NCI-H1105 treated with DMSO at 0.1 percent for 48 hours (cell line): ENCODE data around the gene C7orf33.

Experiments used
- DNase-seq: peaks from one replicate; lab custom pipeline; 2025; lab: John Stamatoyannopoulos, UW

The C7orf33 gene

DNA sequence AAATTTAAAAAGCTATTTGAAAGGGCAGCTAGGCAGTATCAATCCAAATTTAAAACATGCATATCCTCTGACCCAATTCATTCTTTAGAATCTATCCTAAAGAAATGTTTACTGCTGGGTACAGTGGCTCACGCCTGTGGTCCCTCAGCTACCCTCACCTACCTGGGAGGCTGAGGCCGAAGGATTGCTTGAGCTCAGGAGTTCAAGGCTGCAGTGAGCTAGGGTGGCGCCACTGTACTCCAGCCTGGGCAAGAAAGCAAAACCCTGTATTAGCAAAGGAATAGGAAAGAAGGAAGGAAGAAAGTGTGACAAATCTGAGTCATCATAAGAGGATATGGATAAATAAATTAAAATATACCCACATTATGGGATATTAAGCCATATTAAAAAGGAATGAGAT lies 36.3 kb downstream of the C7orf33 start:
- no peak for DNase-seq

DNA sequence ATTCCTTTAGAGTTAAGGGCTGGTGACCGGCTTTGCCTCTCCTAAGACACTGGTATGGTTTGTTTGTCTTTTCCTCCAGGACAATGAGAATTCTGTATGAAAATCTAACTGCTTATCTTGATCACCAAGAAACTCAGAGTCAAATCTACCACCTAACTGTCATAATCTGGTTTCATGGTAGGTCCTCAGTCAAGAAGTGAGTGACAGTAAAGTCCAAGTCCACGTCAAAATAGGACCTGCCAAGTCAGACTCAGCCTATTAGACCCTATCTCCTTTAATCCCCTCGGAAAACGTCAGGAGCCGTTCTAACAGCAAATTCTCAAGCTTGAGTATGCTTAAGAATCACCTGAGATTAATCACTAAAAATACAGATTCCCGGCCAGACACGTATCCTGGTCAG lies 37.4 kb downstream of the C7orf33 start:
- no peak for DNase-seq

DNA sequence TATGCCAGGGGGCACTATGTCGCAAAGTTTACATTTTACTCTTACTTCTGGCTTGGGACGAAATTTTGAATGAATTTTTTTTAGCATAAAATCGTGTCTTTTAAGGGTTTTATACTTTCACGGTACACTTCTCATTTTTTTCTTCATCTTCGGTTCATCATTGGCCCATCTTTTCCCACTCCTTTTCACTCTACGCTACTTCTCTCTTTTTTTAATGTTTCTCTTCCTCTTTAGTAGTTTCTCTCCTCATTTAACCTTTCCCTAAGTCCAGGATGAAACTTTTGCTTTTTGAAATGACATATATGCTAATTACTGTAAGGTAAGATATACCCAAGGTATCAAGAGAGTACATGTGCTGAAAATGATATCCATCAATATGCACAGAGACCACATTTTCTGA lies 39.5 kb downstream of the C7orf33 start:
- DNase-seq = no peak

DNA sequence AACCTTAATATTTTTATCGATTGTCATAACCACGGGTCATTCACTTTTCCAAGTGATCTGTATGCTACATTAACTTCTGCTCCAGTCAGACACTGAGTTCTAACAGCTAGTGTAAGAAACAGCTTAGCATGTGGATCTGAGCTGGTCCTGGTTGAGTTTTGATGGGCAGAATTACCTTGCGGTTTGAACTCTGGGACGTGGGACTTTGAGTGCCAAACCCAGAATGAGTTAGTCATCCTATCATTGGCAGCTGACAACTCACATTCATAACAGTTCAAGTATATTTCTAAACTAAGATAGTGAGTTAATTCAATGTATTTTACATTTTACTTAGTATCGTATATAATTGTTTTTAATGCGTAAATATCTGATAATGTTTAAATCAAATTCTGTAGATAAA lies 43.2 kb downstream of the C7orf33 start:
- no peak for DNase-seq

DNA sequence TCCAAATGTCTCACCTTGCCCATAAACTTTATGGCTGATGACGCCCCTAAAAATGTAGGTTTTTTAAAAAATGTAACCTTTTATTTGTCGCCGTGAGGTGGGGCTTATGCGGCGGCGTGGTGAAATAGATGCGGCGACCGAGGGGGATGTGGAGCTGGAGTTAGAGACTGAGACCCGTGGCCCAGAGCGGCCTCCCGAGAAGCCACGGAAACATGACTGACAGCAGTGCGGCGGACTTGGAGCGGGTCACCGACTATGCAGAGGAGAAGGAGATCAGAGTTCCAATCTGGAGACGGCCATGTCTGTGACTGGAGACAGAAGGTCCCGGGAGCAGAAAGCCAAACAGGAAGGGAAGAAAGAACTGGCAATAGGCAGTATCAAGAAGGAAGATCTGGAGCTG lies 46.5 kb downstream of the C7orf33 start:
- DNase-seq = no peak

DNA sequence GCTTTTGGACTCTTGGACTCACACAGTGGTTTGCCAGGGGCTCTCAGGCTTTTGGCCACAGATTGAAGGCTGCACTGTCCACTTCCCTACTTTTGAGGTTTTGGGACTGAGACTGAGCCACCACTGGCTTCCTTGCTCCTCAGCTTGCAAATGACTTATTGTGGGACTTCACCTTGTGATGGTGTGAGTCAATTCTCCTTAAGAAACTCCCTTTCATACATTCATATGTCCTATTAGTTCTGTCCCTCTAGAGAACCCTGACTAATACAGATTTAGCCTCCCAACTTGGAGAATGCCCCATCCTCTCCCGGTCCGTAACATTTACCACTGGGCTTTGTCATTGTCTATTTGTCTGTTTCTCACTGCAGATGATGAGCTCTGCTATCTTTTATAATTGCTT lies 55.3 kb downstream of the C7orf33 start:
- no peak for DNase-seq

DNA sequence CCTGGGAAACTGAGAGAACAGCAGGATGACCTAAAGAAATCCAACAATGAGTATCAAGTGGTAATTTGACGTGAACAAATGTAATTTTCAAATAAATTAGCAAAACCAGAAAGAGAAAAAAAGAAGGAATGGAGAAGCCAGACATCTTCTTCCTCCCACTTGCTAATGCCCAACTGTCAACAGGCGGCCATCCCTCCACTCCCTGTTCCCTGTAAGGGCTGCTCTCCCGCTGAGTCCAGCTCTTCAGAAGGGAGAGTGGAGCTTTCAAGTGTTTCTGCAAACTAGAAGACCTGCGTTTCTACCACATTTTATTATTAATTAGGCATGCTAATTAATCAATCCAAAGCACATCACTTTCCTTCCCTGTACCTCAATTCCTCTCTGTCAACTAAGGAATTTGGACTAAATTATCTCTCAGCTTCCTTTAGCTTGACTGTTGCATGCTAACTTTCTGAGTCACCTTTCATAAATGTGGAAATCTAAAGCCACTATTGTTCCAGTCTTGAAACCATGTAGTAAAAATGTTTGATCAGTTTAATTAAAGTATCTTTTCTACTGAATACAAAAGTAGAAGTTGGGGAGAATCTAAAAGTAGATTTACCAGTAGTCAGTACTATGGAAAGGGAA lies 59.8 kb downstream of the C7orf33 start:
- no peak for DNase-seq

DNA sequence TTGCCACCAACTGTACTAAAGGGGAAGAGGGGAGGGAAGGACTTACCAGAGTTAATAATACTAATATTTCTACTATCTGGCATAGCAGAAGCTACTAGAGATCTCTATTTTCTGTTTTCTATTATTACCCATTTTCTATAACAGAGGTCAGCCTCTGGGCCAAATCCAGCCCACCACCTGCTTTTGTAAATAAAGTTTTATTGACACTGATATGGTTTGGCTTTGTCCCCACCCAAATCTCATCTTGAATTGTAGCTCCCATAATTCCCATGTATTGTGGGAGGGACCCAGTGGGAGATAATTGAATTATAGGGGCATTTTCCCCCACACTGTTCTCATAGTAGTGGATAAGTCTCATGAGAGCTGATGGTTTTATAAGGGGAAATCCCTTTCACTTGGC lies 62.2 kb downstream of the C7orf33 start:
- no peak for DNase-seq

DNA sequence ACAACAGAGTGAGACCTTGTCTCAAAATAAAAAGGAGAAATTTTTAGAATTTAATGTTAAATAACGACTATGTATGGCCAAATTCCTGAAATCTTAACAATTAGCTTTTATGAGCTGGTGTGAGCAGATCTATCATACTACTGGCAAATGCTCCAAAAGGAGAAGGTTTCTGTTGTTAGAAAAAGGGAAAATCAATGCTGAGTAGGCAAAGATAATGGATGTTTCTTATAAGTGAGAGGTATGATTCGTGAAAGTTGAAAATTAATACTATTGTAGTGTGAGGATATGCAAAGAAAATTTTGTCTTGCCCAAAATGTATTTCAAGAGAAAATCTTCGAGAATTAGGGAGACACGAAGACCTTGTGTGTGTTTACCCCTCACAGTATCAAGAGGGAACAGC lies 67.4 kb downstream of the C7orf33 start:
- DNase-seq = no peak

DNA sequence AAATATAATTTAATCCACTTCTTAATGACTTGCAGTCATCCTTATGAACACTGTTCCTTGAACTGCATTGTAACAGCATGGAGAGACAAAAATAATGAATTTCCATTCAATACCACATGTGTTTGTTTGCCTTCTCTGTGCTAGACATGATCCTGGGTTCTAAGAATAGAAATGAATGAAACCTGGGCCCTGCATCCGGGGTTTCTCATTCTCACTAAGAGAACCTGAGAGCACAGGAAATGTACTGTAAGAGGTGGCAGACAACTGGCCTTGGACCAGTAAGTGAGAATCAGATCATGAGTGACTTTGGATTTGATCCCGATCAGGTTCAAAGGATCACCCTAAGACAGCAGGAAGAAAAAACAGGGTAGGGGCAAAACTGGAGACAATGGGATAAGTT lies 70.9 kb downstream of the C7orf33 start:
- no peak for DNase-seq

DNA sequence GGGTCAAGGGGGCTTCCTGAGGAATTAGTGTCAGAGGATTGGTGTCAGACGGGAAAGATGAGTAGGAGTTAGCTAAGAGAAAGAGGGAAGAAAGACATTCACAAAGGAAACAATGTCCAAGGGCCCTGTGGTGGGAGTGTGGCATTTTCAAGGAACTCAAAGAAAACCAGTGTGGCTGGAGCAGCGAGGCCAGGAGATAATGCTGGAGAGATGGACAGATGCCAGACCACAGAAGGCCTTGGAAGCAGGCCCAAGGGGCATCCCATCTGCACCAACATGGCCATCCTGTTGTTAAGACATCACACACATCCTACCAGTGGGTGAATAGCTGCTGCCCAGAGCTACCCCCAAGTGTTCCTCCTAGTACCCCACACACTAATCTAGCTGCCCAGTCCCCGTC lies 72.1 kb downstream of the C7orf33 start:
- DNase-seq = no peak

DNA sequence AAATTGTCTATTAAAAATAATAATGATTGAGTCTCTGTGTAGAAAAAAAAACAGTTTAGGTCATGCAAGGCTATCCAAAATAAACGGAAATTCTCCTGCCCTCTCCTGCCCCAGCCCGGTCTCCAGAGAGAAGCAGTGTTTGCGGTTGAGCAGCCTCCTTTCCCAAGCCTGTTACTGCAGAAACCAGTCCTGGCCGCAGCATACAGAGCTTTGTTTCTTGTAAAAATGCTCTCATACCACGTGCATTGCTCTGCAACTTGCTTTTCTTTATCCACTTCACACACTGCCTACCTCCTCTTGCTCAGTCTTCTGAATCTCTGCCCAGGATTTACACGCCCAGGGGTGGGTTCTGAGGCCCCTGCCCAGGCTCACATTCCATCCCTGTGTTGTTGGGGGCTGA lies 73.8 kb downstream of the C7orf33 start:
- DNase-seq = no peak

DNA sequence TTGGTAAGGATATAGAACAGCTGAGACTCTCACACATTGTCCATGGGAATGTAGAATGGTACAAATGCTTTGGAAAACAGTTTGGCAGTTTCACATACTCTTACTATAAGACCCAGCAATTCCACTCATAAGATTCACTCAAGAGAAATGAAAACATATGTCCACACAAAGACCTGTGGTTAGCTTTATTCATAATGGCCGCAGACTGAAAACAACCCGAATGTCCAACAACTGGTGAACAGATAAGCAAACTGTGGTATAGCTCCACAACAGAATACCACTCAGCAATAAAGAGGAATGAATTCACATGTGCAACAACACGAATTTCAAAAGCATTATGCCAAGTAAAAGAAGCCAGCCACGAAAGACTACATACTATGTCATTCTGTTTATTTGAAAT lies 74.7 kb downstream of the C7orf33 start:
- DNase-seq = no peak
